Endodermal cell (in vitro differentiated cells): ENCODE results near the gene RPH3AL. TPM values are rescaled to one million over a fixed set of nuclear protein-coding genes. Genes with fewer than 3 reads are reported as not detected.

Source experiments
- DNase-seq: peaks from one replicate; pipeline ENCODE4 v3.0.0-alpha.2; 2017
- H3K27ac ChIP-seq: 2 replicates; pipeline ENCODE4 v1.5.1; 2013; ENCODE audit warnings: mild to moderate bottlenecking, low read depth, low read length, moderate library complexity
- H3K27me3 ChIP-seq: 2 replicates; pipeline ENCODE4 v1.6.1; 2013; ENCODE audit warnings: mild to moderate bottlenecking, low read length, moderate library complexity; ENCODE audit not compliant: insufficient read depth, control insufficient read depth, poor library complexity, severe bottlenecking
- H3K36me3 ChIP-seq: 2 replicates; pipeline ENCODE4 v1.7.0; 2013; ENCODE audit warnings: mild to moderate bottlenecking, low read length, moderate library complexity; ENCODE audit not compliant: control insufficient read depth, insufficient read depth
- H3K4me1 ChIP-seq: one replicate; pipeline ENCODE4 v1.7.0; 2013; ENCODE audit warnings: low read length; ENCODE audit not compliant: control insufficient read depth, insufficient read depth
- H3K4me3 ChIP-seq: 2 replicates; pipeline ENCODE4 v1.5.1; 2013; ENCODE audit warnings: mild to moderate bottlenecking, low read length, moderate library complexity
- H3K9ac ChIP-seq: 2 replicates; pipeline ENCODE4 v1.6.1; 2013; ENCODE audit warnings: mild to moderate bottlenecking, low read length, moderate library complexity; ENCODE audit not compliant: poor library complexity, severe bottlenecking; ENCODE audit errors: extremely low read depth
- H3K9me3 ChIP-seq: 2 replicates; pipeline ENCODE4 v1.6.1; 2013; ENCODE audit warnings: mild to moderate bottlenecking, low read length, moderate library complexity; ENCODE audit not compliant: control insufficient read depth
- H3K27ac Mint-ChIP-seq: 2 replicates; pipeline ENCODE4 v1.8.0; 2020; ENCODE audit warnings: mixed read lengths
- H3K27me3 Mint-ChIP-seq: 2 replicates; pipeline ENCODE4 v1.8.0; 2021; ENCODE audit warnings: mild to moderate bottlenecking, mixed read lengths; ENCODE audit not compliant: insufficient read depth
- H3K36me3 Mint-ChIP-seq: 2 replicates; pipeline ENCODE4 v1.8.0; 2020; ENCODE audit warnings: low read depth, mixed read lengths
- H3K4me1 Mint-ChIP-seq: 2 replicates; pipeline ENCODE4 v1.8.0; 2020; ENCODE audit warnings: mixed read lengths
- H3K4me3 Mint-ChIP-seq: 2 replicates; pipeline ENCODE4 v1.8.0; 2020; ENCODE audit warnings: mild to moderate bottlenecking, moderate library complexity, mixed read lengths
- H3K9me3 Mint-ChIP-seq: 2 replicates; pipeline ENCODE4 v1.8.0; 2020; ENCODE audit warnings: mild to moderate bottlenecking, mixed read lengths
- WGBS, 2 experiments: methylation state at CpG; one replicate each; pipeline versions ENCODE4 v1.1.5 to v1.1.7; 2013; ENCODE audit warnings: missing lambda C conversion rate in 2 of 2, mixed read lengths in 1 of 2; ENCODE audit not compliant: insufficient coverage in 1 of 2, insufficient read length in 1 of 2; 5-methylcytosine and 5-hydroxymethylcytosine counted together
- total RNA-seq, 2 donors: library from RNA; stranded (reverse); fragmentation: NEBNext Ultra II Directional in 1 of 2; extraction: Animal tissue kit (Norgen Biotek cat#: 25700) in 1 of 2; gene quantifications; 2 replicates in 1 of 2; 3 replicates in 1 of 2; pipeline ENCODE4 v1.2.1, GENCODE V29; 2021
- TF ChIP-seq, protein P1 (sequence below): fragments of 200-600 bp; sonication (generic); conservative IDR thresholded peaks from 2 replicates; pipeline ENCODE4 v1.5.0; 2021; ENCODE audit warnings: antibody characterized with exemption, mild to moderate bottlenecking

The RPH3AL gene
- total RNA-seq, 2 donors from 2014 or later: 14.7 to 16.9 TPM

DNA sequence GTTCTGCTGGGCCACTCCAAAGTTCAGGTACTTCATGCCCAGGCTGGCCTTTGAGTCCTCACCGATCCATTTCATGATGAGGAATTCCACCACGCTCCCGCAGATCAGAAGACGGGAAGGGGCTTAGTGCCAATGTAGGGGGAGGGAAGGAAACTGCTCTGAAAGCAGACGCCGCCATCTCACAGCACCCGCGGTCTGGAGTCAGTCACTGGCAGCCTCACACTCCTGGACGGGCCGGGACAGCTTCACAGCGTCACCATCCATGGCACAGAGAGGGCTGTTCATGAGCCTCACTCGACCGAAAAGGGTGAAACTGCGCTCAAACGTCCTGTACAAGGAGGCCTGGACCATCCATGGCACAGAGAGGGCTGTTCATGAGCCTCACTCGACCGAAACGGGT lies 62.0 kb downstream of the RPH3AL start:
- 93 to 98% methylated on average over 14 to 18 of the region's 18 CpGs for WGBS, 2 experiments
- H3K27ac Mint-ChIP-seq: no peak overlapping the region

DNA sequence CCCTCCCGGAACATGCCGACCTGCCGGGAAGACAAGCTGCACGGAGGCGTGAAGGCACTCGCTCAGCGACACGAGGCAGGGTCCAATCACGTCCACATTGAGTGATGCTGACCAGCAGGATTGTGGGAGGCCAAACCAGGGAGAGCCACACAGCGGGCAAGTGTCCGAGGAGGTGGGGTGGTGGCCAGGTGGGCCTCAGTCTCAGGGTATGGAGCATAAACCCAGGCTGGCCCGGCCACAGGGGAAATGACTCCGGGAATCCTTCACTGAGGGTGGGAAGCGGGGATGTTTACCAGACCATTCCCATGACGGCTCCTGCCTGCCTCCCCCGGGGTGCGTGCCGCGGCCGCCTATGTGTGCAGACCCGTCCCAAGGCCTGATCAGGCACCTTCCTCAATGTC lies 62.5 kb downstream of the RPH3AL start:
- H3K27ac Mint-ChIP-seq: no peak overlapping the region
- no peaks in the 10 kb centered on the region for H3K4me1 ChIP-seq
- no peaks in the 10 kb centered on the region for H3K27me3 ChIP-seq
- no peak for DNase-seq
- 91 to 96% methylated on average over 12 to 21 of the region's 21 CpGs for WGBS, 2 experiments
- no peak overlapping the region for H3K9ac ChIP-seq
- peaks cover 5% of the 10 kb centered on the region for H3K27me3 Mint-ChIP-seq
- no peaks in the 10 kb centered on the region for H3K4me1 Mint-ChIP-seq
- H3K9me3 Mint-ChIP-seq: no peaks in the 10 kb centered on the region
- peaks cover 3% of the 10 kb centered on the region for H3K36me3 Mint-ChIP-seq
- H3K4me3 Mint-ChIP-seq: no peak overlapping the region
- H3K4me3 ChIP-seq: no peak overlapping the region
- H3K36me3 ChIP-seq: no peaks in the 10 kb centered on the region
- TF ChIP-seq, protein P1, sequence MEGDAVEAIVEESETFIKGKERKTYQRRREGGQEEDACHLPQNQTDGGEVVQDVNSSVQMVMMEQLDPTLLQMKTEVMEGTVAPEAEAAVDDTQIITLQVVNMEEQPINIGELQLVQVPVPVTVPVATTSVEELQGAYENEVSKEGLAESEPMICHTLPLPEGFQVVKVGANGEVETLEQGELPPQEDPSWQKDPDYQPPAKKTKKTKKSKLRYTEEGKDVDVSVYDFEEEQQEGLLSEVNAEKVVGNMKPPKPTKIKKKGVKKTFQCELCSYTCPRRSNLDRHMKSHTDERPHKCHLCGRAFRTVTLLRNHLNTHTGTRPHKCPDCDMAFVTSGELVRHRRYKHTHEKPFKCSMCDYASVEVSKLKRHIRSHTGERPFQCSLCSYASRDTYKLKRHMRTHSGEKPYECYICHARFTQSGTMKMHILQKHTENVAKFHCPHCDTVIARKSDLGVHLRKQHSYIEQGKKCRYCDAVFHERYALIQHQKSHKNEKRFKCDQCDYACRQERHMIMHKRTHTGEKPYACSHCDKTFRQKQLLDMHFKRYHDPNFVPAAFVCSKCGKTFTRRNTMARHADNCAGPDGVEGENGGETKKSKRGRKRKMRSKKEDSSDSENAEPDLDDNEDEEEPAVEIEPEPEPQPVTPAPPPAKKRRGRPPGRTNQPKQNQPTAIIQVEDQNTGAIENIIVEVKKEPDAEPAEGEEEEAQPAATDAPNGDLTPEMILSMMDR: no peak
- no peak overlapping the region for H3K27ac ChIP-seq
- H3K9me3 ChIP-seq: no peaks in the 10 kb centered on the region

More for the DNA sequence above, 62.0 kb downstream of the RPH3AL start:
- H3K27me3 ChIP-seq: no peaks in the 10 kb centered on the region
- Mint-ChIP-seq H3K9me3 (no peaks in the 10 kb centered on the region), H3K27me3 (peaks cover 5% of the 10 kb centered on the region), H3K36me3 (peaks cover 3% of the 10 kb centered on the region), H3K4me3 (no peak overlapping the region), H3K4me1 (no peaks in the 10 kb centered on the region)
- no peaks in the 10 kb centered on the region for H3K36me3 ChIP-seq
- H3K27ac ChIP-seq: no peak overlapping the region
- H3K9ac ChIP-seq: no peak overlapping the region
- TF ChIP-seq, protein P1: no peak
- no peaks in the 10 kb centered on the region for H3K9me3 ChIP-seq
- no peak for DNase-seq
- no peak overlapping the region for H3K4me3 ChIP-seq
- H3K4me1 ChIP-seq: no peaks in the 10 kb centered on the region

DNA sequence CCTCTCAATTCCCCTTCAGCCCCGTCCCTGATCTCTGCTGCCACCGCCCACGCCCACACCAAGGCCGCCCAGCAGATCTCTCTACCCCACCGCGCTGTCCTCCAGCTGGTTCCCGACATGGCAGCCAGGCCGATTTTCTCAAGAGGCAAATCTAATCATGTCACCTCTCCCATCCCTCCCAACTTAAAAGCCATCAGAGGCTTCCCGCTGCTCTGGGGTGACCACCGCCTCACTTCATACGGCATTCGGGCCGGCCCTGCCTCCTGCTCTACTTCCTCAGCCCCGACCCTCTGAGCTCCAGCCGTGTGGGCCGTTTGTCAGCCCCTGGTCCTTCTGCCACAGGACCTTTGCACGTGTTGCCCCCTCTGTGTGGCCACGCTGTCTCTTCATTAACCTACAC lies 63.2 kb downstream of the RPH3AL start:
- no peaks in the 10 kb centered on the region for H3K27me3 ChIP-seq
- Mint-ChIP-seq H3K36me3 (peaks cover 3% of the 10 kb centered on the region), H3K27ac (no peak overlapping the region), H3K4me3 (no peak overlapping the region), H3K9me3 (no peaks in the 10 kb centered on the region), H3K4me1 (no peaks in the 10 kb centered on the region), H3K27me3 (peaks cover 4% of the 10 kb centered on the region)
- no peak for DNase-seq
- no peak overlapping the region for H3K27ac ChIP-seq
- no peaks in the 10 kb centered on the region for H3K36me3 ChIP-seq
- no peak overlapping the region for H3K4me3 ChIP-seq
- no peak overlapping the region for H3K9ac ChIP-seq
- TF ChIP-seq, protein P1: no peak
- WGBS, 2 experiments: 93 to 94% methylated on average over 15 to 18 of the region's 18 CpGs
- H3K4me1 ChIP-seq: no peaks in the 10 kb centered on the region
- H3K9me3 ChIP-seq: no peaks in the 10 kb centered on the region
